ENCODE data around the gene WDFY2. TPM values are rescaled to one million over a fixed set of nuclear protein-coding genes. Genes with fewer than 3 reads are reported as not detected.

The WDFY2 gene
- total RNA-seq, 1 donor from 2014 or later = 6.8 TPM

DNA sequence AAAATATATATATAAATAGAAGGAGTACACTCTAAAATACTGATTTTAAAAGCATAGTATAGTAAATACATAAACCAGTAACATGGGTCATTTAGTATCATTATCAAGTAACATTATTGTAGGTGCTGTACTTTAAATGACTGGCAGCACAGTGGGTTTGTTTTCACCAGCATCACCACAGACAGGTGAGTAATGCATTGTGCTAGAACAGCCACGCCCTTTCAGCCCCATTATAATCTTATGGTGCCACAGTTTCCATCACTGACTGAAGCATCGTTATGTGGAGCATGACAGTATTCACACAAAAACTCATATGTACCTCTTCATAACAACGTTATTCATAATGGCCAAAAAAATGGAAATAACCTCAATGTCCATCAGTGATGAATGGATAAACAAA is 131.4 kb downstream of the WDFY2 start:
- Histone ChIP-seq H3K4me3 (ENCODE audit: low read length in 3 of 3) (no peak overlapping the region), H3K9ac (ENCODE audit: low read depth in 1 of 3, low read length in 3 of 3) (no peak overlapping the region), H3K36me3 (ENCODE audit: control insufficient read depth in 3 of 3, insufficient read depth in 3 of 3, low read length in 3 of 3) (no peaks in the 10 kb centered on the region), H3K4me1 (ENCODE audit: control insufficient read depth in 3 of 3, insufficient read depth in 3 of 3, low read length in 3 of 3) (no peaks in the 10 kb centered on the region), H3K27me3 (ENCODE audit: control insufficient read depth in 3 of 3, insufficient read depth in 3 of 3, low read length in 3 of 3) (no peaks in the 10 kb centered on the region), H3K27ac (ENCODE audit: low read depth, low read length) (no peak overlapping the region), H3K9me3 (ENCODE audit: control insufficient read depth in 3 of 3, low read length in 3 of 3) (no peaks in the 10 kb centered on the region)

DNA sequence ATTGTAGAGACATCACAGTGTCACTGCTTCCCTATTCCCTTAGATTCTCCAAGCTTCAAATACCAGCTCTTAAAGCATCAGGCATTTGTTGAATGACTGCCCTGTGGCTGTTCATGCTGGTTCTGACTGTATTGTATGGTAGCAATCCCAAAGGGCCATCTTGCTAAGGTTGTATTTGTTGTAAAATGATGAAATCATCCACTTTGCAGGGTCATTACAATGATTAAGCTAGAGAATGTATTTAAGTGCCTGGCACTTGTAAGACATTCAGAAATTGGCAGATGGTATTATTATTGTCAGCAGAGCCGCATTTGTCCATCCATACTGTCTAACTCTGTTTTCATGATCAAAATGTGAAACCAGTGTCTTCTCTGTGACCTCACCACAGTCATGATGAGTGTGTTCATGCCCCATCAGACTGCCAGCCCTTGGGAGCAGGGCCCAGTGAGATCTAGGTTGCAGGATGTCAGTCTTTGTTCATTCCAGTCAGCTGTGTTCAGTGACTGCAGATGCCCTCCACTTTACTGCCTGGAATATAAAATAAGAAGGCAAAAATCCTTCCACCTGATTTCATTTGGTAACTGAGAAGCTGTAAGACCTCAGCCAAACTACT is 133.6 kb downstream of the WDFY2 start:
- Histone ChIP-seq H3K9me3 (ENCODE audit: control insufficient read depth in 3 of 3, low read length in 3 of 3) (no peaks in the 10 kb centered on the region), H3K36me3 (ENCODE audit: control insufficient read depth in 3 of 3, insufficient read depth in 3 of 3, low read length in 3 of 3) (no peaks in the 10 kb centered on the region), H3K9ac (ENCODE audit: low read depth in 1 of 3, low read length in 3 of 3) (no peak overlapping the region), H3K4me3 (ENCODE audit: low read length in 3 of 3) (no peak overlapping the region), H3K27me3 (ENCODE audit: control insufficient read depth in 3 of 3, insufficient read depth in 3 of 3, low read length in 3 of 3) (no peaks in the 10 kb centered on the region), H3K4me1 (ENCODE audit: control insufficient read depth in 3 of 3, insufficient read depth in 3 of 3, low read length in 3 of 3) (peaks cover 5 to 7% (median 5%) of the 10 kb centered on the region in 3 donors), H3K27ac (ENCODE audit: low read depth, low read length) (no peak overlapping the region)

DNA sequence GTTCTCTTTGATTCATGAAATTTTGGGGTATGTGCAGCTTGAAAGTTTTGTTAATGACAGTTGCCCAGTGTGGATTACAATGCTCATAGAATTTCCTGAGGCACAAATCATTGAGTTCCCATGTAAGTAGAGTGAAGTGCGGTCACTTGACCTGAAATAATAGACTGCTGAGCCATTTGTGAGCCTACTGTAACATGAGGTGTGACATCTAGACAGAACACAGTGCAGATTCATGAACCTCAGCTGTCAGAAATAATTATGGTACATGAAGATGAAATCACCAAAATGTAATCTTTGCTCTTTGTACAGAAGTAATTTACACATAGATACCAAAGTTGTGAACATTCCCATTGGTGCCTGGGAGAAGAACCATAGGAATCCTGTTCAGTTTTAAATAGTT is 135.1 kb downstream of the WDFY2 start:
- H3K27ac ChIP-seq (ENCODE audit: low read depth, low read length) = no peak overlapping the region
- H3K4me1 ChIP-seq (ENCODE audit: control insufficient read depth in 3 of 3, insufficient read depth in 3 of 3, low read length in 3 of 3) = peaks cover 5 to 9% (median 5%) of the 10 kb centered on the region in 3 donors
- H3K4me3 ChIP-seq (ENCODE audit: low read length in 3 of 3) = no peak overlapping the region
- no peaks in the 10 kb centered on the region for H3K27me3 ChIP-seq (ENCODE audit: control insufficient read depth in 3 of 3, insufficient read depth in 3 of 3, low read length in 3 of 3)
- no peaks in the 10 kb centered on the region for H3K9me3 ChIP-seq (ENCODE audit: control insufficient read depth in 3 of 3, low read length in 3 of 3)
- no peaks in the 10 kb centered on the region for H3K36me3 ChIP-seq (ENCODE audit: control insufficient read depth in 3 of 3, insufficient read depth in 3 of 3, low read length in 3 of 3)
- H3K9ac ChIP-seq (ENCODE audit: low read depth in 1 of 3, low read length in 3 of 3) = no peak overlapping the region

DNA sequence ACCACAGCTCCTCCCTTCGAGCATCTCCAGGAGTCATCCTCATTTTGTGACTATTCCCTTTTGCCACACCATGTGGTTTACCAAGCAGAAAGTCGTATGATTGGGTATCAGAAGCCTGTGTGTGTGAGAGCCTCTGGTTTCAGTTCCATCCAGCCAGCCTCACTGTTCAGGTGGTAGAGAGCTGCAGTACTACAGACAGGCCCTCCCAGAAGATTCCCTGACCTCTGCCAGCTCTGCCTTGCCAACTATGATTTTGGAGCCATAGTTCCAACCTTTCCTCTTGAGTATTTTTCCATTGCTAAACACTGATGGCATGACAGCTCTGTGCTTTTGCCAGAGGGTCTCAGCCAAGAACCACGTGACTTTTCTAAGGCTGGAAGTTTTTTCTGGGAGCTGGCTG is 137.2 kb downstream of the WDFY2 start:
- no peaks in the 10 kb centered on the region for H3K27me3 ChIP-seq (ENCODE audit: control insufficient read depth in 3 of 3, insufficient read depth in 3 of 3, low read length in 3 of 3)
- no peak overlapping the region for H3K27ac ChIP-seq (ENCODE audit: low read depth, low read length)
- no peak overlapping the region for H3K9ac ChIP-seq (ENCODE audit: low read depth in 1 of 3, low read length in 3 of 3)
- no peak overlapping the region for H3K4me3 ChIP-seq (ENCODE audit: low read length in 3 of 3)
- no peaks in the 10 kb centered on the region for H3K36me3 ChIP-seq (ENCODE audit: control insufficient read depth in 3 of 3, insufficient read depth in 3 of 3, low read length in 3 of 3)
- H3K4me1 ChIP-seq (ENCODE audit: control insufficient read depth in 3 of 3, insufficient read depth in 3 of 3, low read length in 3 of 3) = peaks cover 5 to 9% (median 5%) of the 10 kb centered on the region in 3 donors
- no peaks in the 10 kb centered on the region for H3K9me3 ChIP-seq (ENCODE audit: control insufficient read depth in 3 of 3, low read length in 3 of 3)

DNA sequence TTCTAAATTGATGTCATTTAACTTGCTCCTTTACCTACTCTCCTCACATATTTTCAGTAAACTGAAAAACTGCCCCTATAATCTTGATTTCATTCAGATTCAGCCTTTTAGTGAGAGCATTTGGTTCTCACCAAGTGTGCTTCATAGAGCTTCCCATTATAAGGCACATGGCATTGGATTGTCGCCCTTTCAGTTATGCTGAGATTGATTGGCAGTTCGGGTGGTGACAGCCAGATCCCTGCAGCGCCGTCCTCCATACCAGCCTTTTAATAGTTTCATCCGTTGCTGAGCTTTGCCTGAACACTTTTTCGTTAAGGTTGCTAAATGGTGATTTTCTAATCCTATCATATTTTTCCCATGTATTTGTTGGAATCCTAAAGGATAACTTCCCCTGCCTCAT is 139.3 kb downstream of the WDFY2 start:
- Histone ChIP-seq H3K9ac (ENCODE audit: low read depth in 1 of 3, low read length in 3 of 3) (no peak overlapping the region), H3K36me3 (ENCODE audit: control insufficient read depth in 3 of 3, insufficient read depth in 3 of 3, low read length in 3 of 3) (no peaks in the 10 kb centered on the region), H3K27ac (ENCODE audit: low read depth, low read length) (no peak overlapping the region), H3K4me1 (ENCODE audit: control insufficient read depth in 3 of 3, insufficient read depth in 3 of 3, low read length in 3 of 3) (peaks cover 5 to 9% (median 5%) of the 10 kb centered on the region in 3 donors), H3K27me3 (ENCODE audit: control insufficient read depth in 3 of 3, insufficient read depth in 3 of 3, low read length in 3 of 3) (no peaks in the 10 kb centered on the region), H3K9me3 (ENCODE audit: control insufficient read depth in 3 of 3, low read length in 3 of 3) (no peaks in the 10 kb centered on the region), H3K4me3 (ENCODE audit: low read length in 3 of 3) (no peak overlapping the region)

DNA sequence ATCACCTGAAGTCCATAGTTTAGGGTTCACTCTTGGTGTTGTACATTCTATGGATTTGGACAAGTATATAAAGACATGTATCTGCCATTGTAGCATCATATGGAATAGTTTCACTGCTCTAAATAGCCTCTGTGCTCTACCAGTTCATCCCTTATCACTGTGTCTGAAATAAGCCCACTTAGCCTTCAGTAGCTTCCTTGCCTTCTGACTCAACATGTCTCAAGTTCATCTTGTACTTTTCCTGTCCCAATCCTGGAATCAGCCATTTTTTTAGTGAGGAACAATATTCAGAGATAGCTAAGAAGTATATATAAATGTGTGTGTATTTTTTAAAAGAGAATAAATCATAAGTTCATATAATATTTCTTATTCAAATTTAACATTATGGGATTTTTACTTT is 140.5 kb downstream of the WDFY2 start:
- no peak overlapping the region for H3K9ac ChIP-seq (ENCODE audit: low read depth in 1 of 3, low read length in 3 of 3)
- no peak overlapping the region for H3K4me3 ChIP-seq (ENCODE audit: low read length in 3 of 3)
- no peaks in the 10 kb centered on the region for H3K27me3 ChIP-seq (ENCODE audit: control insufficient read depth in 3 of 3, insufficient read depth in 3 of 3, low read length in 3 of 3)
- H3K9me3 ChIP-seq (ENCODE audit: control insufficient read depth in 3 of 3, low read length in 3 of 3) = no peaks in the 10 kb centered on the region
- peaks cover 5 to 9% (median 8%) of the 10 kb centered on the region in 3 donors for H3K4me1 ChIP-seq (ENCODE audit: control insufficient read depth in 3 of 3, insufficient read depth in 3 of 3, low read length in 3 of 3)
- H3K27ac ChIP-seq (ENCODE audit: low read depth, low read length) = no peak overlapping the region
- peaks cover 0 to 3% (median 0%) of the 10 kb centered on the region in 3 donors for H3K36me3 ChIP-seq (ENCODE audit: control insufficient read depth in 3 of 3, insufficient read depth in 3 of 3, low read length in 3 of 3)

DNA sequence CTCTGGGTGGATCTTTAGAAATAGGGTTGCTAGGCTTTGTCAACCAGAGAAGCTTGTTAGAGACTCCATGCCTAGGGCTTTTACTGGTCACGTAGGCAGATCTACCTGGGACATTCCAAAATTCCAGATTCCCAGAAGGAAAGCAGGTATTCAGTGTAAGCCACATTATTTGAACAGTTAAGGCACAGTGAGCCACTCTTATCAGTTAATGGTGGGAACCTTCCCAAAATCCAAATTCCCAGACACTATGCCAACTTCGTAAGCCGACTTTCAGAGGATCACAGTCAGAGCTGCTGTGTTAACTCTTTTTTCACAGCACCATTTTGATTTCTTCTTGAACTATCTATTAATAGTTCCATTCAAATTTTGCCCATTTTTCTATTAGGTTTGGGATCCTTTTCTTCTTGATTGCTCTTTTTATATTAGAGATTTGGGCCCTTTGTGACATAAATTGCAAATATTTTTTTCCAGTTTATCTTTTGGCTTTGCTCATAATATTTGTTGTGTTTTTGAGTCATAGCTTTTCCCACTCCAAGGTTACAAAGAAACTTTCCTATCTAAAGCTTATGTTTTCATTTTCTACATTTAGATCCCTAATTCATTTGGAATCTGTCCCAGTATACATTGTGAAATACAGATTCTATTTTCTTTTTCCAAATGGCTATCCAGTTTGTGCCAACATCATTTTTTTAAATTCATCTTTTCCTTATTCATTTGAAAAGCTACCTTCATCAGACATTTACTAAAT is 142.4 kb downstream of the WDFY2 start:
- no peaks in the 10 kb centered on the region for H3K27me3 ChIP-seq (ENCODE audit: control insufficient read depth in 3 of 3, insufficient read depth in 3 of 3, low read length in 3 of 3)
- no peaks in the 10 kb centered on the region for H3K9me3 ChIP-seq (ENCODE audit: control insufficient read depth in 3 of 3, low read length in 3 of 3)
- H3K36me3 ChIP-seq (ENCODE audit: control insufficient read depth in 3 of 3, insufficient read depth in 3 of 3, low read length in 3 of 3) = peaks cover 0 to 3% (median 0%) of the 10 kb centered on the region in 3 donors
- no peak overlapping the region for H3K27ac ChIP-seq (ENCODE audit: low read depth, low read length)
- no peak overlapping the region for H3K4me3 ChIP-seq (ENCODE audit: low read length in 3 of 3)
- H3K4me1 ChIP-seq (ENCODE audit: control insufficient read depth in 3 of 3, insufficient read depth in 3 of 3, low read length in 3 of 3) = peaks cover 11 to 17% (median 14%) of the 10 kb centered on the region in 3 donors
- H3K9ac ChIP-seq (ENCODE audit: low read depth in 1 of 3, low read length in 3 of 3) = no peak overlapping the region

DNA sequence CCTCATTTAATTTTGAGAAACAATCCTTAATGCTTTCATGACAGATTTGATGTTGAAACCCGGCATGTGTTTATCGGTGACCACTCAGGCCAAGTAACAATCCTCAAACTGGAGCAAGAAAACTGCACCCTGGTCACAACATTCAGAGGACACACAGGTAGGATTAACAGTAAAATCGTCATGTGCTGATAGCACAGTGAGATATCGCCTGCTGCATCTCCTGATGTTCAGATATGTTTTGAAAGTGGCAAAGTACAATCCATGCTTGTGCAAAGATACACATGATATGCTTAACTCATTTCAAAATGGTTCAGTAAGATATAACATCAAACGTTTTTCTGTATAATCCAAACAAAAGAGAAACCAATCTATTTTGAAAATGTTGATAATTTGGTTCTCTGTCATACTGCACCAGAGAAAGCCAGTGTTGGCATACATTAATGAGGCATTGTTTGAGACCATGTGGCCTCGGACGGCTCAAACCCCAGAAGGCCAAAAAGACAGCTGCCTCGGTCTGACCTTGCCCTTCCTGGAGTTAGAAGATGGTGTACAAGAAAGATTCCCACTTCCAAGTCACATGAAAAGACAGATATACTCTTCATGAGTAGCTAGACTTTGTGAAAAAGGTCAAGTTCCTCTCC is 143.5 kb downstream of the WDFY2 start:
- Histone ChIP-seq H3K4me3 (ENCODE audit: low read length in 3 of 3) (no peak overlapping the region), H3K27me3 (ENCODE audit: control insufficient read depth in 3 of 3, insufficient read depth in 3 of 3, low read length in 3 of 3) (no peaks in the 10 kb centered on the region), H3K4me1 (ENCODE audit: control insufficient read depth in 3 of 3, insufficient read depth in 3 of 3, low read length in 3 of 3) (peaks cover 9 to 17% (median 14%) of the 10 kb centered on the region in 3 donors), H3K36me3 (ENCODE audit: control insufficient read depth in 3 of 3, insufficient read depth in 3 of 3, low read length in 3 of 3) (peaks cover 0 to 3% (median 0%) of the 10 kb centered on the region in 3 donors), H3K9ac (ENCODE audit: low read depth in 1 of 3, low read length in 3 of 3) (no peak overlapping the region), H3K27ac (ENCODE audit: low read depth, low read length) (no peak overlapping the region), H3K9me3 (ENCODE audit: control insufficient read depth in 3 of 3, low read length in 3 of 3) (no peaks in the 10 kb centered on the region)

DNA sequence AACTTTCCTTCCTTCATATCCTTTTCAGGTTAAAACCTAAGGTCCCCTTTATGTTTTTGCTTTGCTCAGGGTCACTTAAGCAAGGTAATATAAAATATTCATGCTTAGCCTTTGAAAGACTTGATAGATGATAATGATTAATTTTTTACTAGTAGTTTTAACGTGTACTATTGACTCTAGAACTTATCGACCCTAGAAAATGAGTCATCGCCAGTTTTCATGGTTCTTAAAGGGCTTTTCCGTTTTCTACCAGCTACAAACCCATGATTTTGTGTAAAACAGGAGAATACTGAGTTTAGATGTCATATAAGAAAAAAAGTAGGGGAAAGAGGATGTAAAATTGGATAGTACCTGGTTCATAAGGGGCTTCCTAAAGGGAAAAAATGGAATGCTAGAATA is 144.0 kb downstream of the WDFY2 start:
- Histone ChIP-seq H3K27me3 (ENCODE audit: control insufficient read depth in 3 of 3, insufficient read depth in 3 of 3, low read length in 3 of 3) (no peaks in the 10 kb centered on the region), H3K27ac (ENCODE audit: low read depth, low read length) (no peak overlapping the region), H3K4me3 (ENCODE audit: low read length in 3 of 3) (no peak overlapping the region), H3K36me3 (ENCODE audit: control insufficient read depth in 3 of 3, insufficient read depth in 3 of 3, low read length in 3 of 3) (peaks cover 0 to 3% (median 0%) of the 10 kb centered on the region in 3 donors), H3K9me3 (ENCODE audit: control insufficient read depth in 3 of 3, low read length in 3 of 3) (no peaks in the 10 kb centered on the region), H3K9ac (ENCODE audit: low read depth in 1 of 3, low read length in 3 of 3) (no peak overlapping the region), H3K4me1 (ENCODE audit: control insufficient read depth in 3 of 3, insufficient read depth in 3 of 3, low read length in 3 of 3) (peaks cover 9 to 17% (median 14%) of the 10 kb centered on the region in 3 donors)

DNA sequence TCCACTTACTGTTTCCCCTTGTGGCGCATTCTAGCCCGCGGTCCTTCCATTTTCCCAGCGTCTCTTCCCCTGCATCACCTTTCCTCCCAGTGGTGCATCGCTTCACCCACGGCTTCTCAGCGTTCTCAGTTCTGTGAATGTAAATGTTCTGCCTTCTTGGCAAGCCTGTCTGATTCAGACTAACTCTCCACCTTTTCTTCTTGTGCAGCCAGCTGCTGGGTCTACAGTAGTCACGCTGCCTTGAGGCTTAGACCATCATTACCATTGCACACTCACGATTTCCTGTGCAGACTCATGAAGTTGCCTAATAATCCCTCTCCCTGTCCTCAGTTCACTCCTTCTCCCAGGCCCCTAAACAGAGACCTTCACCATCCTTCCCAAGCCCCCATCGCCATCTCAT is 144.7 kb downstream of the WDFY2 start:
- no peaks in the 10 kb centered on the region for H3K27me3 ChIP-seq (ENCODE audit: control insufficient read depth in 3 of 3, insufficient read depth in 3 of 3, low read length in 3 of 3)
- H3K9ac ChIP-seq (ENCODE audit: low read depth in 1 of 3, low read length in 3 of 3) = no peak overlapping the region
- H3K27ac ChIP-seq (ENCODE audit: low read depth, low read length) = no peak overlapping the region
- no peak overlapping the region for H3K4me3 ChIP-seq (ENCODE audit: low read length in 3 of 3)
- peaks cover 7 to 17% (median 14%) of the 10 kb centered on the region in 3 donors for H3K4me1 ChIP-seq (ENCODE audit: control insufficient read depth in 3 of 3, insufficient read depth in 3 of 3, low read length in 3 of 3)
- H3K36me3 ChIP-seq (ENCODE audit: control insufficient read depth in 3 of 3, insufficient read depth in 3 of 3, low read length in 3 of 3) = peaks cover 0 to 3% (median 0%) of the 10 kb centered on the region in 3 donors
- no peaks in the 10 kb centered on the region for H3K9me3 ChIP-seq (ENCODE audit: control insufficient read depth in 3 of 3, low read length in 3 of 3)

Measured in skeletal muscle tissue (tissue), 4 donors.